Inferior parietal cortex (tissue), 1 donor: ENCODE measurements around the gene PSPH.
"Not testable (repeated sequence)": the region's sequence is repeated elsewhere in the genome, so short reads cannot be mapped to it uniquely, and the experiment has no call there.

Source experiments
- DNase-seq: peaks from one replicate; pipeline ENCODE4 v3.0.0-alpha.2; 2016; ENCODE audit errors: extremely low spot score

The PSPH gene

DNA sequence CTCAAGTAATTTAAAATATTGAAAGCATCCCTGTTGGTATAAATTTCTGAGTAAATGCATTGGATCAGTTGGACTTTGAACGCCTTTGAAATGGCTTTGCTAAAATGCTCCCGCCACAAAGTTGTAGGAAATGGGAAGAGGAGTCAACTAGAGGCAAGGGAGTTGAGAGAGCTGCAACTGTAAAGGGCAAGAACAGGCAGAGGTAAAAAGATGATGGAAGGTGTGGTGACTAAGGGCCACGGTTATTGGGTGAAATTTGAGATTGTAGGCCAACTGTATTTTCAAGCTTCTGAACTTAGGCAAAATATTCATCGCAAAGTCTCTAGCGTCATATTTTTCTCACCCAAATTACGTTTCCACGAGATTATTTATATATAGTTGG, 12.2 kb upstream of the PSPH start:
- no peak for DNase-seq

DNA sequence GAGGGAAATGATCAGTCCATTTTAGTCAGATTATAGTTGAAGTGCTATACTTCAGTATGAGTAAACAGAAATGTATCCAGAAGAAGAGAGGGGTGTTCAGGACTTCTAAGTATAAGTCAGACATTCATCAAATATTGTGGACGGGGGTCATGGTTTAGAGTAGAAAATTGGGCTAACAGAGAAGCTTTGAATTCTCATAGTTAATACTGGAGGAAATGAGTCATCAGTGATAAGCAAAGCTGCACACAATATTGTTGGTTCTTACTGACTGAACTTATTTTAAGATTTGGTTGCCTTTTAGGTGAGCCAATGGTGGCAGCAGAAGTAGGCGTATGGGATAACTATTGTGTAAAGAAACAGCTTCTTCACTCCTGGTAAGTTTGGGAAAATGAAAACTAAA, 11.1 kb upstream of the PSPH start:
- DNase-seq, result no peak

DNA sequence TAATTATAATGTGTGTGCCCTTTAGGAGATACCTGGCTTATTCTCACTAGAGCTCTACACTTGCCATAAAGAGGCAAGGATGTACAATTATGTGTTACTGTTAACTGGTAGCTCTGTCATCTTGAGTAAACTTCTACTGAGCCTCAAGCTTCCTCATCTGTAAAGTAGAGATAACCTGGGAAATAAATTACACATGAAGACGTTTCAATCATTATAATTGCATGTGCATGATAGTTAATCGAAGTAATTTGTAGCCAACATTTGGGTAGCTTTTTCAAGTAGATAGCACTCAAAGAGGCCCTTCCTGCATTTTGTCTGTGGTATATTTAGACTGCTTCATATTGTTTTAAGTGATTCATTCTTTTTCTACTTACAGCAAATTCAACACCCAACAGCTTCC, 2.7 kb upstream of the PSPH start:
- no peak for DNase-seq

DNA sequence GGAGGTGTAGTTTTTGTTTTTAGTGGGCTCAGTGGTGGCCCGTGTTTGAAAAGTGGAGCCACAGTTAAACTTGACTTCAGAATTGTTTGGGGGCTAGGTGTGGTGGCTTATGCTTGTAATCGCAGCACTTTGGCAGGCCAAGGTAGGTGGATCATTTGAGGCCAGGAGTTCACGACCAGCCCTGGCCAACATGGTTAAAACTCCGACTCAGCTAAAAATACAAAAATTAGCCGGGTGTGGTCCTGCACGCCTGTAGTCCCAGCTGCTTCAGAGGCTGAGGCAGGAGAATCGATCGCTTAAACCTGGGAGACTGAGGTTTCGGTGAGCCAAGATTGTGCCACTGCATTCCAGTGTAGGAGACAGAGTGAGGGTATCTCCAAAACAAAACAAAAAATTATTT, 2.1 kb upstream of the PSPH start:
- no peak for DNase-seq

DNA sequence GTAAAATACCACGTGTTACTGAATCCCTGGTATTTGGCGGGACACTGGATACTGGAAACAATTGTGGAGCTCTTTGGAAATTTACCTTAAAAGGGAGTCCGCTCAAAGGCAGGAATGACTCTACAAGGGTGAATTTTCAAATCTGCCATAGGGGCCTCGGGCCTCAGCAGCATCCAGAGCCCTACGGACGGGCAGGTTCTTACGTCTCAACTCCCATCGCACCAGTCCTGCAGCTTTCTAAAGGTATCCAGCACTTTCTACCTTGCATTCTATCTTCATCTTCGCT, 248 bp downstream of the PSPH start:
- peak; percentile 24 for DNase-seq

DNA sequence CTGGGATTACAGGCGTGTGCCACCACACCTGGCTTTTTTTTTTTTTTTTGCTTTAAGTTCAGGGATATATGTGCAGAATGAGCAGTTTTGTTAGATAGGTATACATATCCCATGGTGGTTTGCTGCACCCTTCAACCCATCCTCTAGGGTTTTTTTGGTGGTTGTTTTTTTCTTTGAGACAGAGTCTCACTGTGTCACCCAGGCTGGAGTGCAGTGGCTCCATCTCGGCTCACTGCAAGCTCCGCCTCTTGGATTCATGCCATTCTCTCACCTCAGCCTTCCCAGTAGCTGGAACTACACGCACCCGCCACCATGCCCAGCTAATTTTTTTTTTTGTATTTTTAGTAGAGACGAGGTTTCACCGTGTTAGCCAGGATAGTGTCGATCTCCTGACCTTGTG, 2.5 kb downstream of the PSPH start:
- not testable (repeated sequence) for DNase-seq

DNA sequence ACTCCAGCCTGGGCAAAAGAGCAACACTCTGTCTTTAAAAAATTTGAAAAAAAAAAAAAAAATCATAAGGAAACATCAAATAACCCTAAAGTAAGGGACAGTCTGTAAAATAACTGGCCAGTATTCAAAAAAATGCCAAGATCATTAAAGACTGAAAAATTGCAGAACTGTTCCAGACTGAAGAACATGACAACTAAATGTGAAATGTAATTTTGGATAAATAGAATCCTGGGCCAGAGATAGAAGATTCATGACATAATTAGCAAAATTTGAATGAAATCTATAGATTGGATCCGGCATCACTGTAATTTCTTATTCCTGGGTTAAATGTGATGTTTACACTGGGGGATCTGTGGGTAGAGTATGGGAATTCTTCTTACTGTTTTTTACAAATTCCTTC, 3.0 kb downstream of the PSPH start:
- DNase-seq, result no peak

DNA sequence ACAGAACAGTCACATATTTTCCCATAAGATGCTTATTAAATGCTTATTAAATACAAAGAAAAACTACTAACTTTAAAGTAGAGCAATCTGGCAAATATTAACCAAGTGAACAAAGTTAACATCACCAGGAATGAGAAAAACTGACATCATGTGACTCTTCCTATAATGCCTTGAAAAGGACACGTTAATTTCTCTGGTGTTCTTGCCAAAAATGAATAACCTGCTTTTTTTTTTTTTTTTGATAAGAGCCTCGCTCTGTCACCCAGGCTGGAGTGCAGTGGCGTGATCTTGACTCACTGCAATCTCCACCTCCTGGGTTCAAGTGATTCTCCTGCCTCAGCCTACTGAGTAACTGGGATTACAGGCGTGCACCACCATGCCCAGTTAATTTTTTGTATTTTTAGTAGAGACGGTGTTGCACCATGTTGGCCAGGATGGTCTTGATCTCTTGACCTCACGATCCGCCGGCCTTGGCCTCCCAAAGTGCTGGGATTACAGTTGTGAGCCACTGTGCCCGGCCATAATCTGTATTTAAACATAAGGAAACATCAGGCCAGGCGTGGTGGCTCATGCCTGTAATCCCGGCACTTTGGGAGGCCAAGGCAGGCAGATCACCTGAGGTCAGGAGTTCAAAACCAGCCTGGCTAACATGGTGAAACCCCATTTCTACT, 3.7 kb downstream of the PSPH start:
- DNase-seq, result not testable (repeated sequence)

DNA sequence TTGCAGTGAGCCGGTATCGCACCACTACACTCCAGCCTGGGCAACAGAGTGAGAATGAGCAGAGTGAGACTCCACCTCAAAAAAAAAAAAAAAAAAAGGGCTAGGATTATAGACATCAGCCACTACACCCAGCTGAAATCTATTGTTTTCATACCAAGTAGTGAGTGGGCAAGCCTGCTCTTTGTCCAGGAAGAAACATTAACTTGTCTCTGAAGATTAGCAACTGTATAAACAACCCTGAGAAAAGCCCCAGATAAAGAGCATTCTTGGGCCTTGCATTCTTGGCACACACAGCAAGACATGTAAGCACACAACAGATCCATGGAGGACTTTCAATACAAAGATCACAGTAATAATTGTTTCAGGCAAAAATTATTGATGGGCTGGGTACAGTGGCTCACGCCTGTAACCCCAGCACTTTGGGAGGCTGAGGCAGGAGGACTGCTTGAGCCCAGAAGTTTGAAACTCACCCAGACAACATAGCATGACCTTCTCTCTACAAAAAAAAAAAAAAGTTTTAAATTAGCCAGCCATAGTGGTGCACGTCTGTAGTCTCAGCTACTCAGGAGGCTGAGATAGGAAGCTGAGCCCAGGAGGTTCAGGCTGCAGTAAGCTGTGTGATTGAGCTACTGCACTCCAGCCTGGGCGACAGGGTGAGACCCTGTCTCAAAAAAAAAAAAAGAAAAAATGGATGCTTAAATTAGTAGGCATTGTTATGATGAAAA, 4.4 kb downstream of the PSPH start:
- no peak for DNase-seq

DNA sequence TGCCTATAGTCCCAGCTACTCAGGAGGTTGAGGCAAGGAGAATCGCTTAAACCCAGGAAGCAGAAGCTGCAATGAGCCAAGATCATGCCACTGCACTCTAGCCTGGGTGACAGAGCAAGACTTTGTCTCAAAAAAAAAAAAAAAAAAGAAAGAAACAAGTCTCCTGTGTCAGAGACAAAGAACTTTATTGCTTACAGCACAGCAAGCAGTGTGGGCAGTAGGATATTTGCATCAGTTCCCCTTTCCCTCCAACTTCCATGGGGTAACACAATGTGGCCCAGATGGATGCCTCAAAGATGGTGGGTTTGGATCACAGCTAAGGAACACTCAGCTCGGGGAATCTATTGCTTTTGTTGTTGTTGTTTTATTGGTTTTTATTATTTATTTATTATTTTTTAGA, 5.5 kb downstream of the PSPH start:
- DNase-seq, result not testable (repeated sequence)

DNA sequence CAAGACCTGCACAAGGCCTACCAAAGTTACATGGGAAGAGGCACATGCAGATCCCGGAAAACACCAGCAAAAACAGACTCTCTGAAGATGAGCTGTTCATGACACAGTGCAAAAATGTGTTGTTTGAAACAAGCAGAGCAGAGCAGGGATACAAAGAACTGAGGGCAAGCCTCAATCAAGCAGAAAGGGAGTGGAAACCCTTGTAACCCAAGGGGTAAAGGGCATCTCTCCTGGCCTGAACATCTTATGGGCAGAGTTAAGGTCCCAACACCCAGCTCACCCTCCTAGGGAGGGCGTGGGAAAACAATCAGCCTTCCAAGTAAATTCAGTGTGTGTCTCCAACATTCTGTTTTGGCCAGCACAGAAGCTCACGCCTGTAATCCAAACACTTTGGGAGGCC, 10.5 kb downstream of the PSPH start:
- no peak for DNase-seq

DNA sequence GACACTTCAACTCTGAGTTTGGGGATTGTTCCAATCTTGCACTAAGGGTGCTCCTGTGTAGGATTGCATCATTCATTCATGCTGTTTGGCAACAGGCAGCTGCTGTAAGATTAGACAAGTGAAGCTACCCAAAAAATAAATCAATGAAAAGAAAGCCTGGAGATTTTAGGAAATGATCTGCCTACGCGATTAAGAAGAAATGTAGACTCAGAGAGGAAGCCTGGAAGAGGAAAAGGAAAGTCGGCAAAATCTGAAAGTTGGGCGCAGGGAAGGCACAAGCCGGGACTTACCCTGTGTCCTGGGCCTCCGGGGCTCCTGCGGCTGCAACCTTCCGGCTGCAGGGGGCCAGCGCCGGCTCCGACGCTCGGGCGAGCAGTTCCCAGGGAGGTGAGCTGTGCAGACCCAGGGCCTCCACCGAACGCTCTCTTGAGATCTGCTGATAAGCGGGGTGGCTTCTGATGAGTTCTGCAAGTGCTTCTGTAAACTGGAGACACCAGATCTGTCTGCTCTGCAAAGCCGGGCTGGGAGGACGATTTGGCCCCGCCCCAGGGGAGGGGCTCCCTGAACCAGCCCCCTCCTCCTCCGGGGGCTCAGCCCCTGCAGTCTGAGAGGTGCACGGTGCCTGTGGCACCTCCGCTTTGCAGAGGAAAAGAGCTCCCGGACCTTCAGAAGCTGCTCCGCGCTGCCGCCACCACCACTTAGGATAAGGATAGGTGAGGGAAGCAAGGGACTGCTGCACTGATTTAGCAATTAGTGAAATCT, 17.4 kb downstream of the PSPH start:
- peak; percentile 63 for DNase-seq

DNA sequence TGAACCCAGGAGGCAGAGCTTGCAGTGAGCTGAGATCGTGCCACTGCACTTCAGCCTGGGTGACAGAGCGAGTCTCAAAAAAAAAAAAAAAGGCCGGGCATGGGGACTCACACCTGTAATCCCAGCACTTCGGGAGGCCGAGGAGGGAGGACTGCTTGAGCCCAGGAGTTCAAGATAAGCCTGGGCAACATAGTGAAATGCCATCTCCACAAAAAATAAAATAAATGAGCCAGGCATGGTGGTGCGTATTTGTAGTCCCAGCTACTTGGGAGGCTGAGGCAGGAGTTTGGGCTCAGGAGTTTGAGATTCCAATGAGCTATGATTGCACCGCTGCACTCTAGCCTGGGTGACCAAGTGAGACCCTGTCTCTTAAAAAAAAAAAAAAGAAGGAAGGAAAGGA, 18.7 kb downstream of the PSPH start:
- not testable (repeated sequence) for DNase-seq

DNA sequence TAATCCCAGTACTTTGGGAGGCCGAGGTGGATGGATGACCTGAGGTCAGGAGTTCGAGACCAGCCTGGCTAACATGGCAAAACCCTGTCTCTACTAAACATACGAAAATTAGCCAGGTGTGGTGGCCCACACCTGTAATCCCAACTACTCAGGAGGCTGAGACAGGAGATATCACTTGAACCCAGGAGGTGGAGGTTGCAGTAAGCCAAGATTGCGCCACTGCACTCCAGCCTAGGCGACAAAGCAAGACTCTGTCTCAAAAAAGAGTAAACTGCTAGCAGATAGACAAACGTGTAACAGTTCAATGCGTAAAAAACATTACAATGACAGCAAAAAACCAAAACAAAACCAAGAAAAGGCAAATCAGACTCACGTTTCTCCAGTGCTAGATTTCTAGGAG, 19.7 kb downstream of the PSPH start:
- DNase-seq, result not testable (repeated sequence)

DNA sequence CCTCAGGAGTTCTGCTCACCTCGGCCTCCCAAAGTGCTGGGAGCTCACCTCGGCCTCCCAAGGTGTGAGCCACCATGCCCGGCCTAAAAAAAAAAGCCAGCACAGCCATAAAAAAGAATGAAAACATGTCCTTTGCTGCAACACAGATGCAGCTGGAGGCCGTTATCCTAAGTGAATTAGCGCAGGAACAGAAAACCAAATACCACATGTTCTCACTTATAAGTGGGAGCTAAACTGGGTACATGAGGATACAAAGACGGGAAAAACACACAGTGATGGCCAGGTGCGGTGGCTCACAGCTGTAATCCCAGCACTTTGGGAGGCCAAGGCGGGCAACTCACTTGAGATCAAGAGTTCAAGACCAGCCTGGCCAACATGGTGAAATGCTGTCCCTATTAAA, 20.9 kb downstream of the PSPH start:
- DNase-seq, result no peak

DNA sequence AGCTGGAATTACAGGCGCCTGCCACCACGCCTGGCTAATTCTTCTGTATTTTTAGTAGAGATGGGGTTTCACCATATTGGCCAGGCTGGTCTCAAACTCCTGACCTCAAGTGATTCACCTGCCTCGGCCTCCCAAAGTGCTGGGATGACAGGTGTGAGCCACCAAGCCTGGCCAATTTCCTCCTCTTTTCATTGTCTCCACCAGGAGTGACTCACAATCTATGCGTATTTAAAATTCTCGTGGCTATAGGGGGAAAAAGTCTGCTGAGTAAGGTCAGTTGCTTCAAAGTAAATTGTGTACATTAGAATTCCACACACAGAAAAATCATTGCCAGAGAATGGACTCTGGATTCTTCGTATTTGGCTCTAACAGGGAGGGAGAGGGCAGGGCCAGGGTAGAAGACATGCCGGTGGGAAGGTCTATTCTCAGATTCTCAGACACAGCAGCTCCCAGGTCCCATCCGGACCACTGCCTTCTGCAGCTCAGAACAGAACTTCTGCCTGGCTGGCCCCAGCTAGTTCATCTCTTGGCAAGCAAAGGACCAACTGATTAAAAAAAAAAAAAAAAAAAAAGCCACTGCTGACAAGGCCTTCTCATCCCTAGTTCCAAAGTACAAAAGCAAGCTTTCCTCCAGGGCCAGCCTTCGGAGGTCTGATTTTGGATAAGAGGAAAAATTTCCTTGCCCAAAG, 22.2 kb downstream of the PSPH start:
- no peak for DNase-seq

DNA sequence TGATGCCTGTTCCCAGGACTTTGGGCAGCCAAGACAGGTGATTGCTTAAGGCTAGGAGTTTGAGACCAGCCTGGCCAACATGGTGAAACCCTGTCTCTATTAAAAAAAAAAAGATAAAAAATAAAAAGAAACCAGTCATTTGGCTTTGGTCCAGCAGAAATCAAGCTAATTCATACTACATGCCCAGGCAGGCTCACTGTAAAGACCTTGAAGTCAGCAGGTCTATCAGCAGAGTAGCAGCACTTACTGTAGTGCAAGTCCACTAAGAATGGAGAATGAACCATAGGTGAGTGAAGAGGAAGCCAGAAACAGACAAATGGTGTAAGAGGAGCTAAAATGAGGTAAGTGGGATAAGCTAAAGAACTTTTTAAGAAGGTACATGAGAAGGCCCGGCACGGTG, 24.7 kb downstream of the PSPH start:
- no peak for DNase-seq

DNA sequence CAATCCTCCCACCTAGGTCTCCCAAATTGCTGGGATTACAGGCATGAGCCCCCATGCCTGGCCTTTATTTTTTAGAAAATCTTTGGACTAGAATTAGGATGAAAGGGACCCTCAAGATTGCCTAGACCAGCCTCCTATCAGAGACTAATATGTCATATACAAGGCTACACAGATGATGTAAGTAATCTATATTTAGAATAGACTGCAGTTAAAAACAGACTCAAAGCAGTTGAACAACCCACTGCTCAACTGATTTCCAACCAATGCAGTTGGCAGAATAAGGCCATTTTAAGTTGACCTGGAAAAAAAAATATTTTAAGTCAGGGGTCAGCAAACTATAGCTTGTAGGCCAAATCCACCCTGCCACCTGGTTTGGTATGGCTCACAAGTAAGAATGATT, 27.7 kb downstream of the PSPH start:
- no peak for DNase-seq

DNA sequence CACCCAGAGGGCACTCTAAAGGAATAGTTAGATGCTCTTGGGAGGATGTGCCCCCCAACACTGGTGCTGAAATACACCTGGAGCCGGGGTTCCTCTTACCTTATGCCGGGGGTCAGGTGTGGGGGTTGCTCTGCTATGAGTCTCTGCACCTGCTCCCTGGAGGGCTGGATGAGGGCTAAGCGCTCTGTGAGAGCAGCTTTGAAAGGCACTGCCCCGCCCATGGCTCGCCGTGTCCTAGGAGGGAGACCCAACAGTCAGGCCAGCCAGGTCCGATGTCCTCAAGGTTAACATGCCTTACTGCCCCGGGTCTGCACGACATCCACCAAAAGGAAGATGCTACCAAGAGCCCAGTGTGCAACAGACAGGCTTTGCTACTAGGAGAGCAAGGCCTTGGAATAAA, 31.7 kb downstream of the PSPH start:
- DNase-seq, result no peak

DNA sequence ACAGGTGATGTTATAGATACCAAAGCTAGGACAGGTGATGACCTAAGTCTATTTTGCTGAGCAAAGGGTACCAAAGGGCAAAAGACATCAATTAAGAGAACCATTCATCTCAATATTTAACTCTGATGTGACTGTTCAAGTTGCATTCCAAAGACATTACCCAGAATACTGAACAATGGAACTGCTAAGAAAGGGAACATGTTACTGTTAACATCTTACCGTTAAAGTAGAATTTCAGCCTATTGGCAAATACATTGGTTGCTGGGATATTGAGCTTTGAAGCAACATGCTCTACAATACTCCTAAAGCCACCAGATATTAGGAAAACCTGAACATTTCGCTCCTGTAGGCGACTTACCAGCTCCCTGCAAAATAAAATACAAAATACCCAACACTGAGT, 34.2 kb downstream of the PSPH start:
- DNase-seq, result not testable (repeated sequence)

DNA sequence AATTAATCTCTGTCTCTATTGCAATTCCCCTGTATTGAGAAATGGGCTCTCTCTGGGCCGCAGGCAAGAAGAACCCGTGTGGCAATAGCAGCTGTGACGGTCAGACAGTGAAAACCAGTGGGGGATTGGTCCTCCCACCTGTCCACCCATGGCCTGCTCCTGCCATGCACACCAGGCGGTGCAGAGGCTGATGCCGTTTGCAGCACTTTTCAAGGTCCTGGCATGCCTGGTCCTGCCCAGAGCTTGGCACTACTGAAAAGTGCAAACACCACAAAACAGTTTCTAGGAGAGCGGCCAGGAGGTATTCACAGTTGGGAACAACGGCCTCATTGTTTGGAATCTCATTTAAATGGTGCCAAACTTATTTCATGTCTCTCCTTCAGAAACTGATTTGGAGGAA, 41.5 kb downstream of the PSPH start:
- peak; percentile 80 for DNase-seq

DNA sequence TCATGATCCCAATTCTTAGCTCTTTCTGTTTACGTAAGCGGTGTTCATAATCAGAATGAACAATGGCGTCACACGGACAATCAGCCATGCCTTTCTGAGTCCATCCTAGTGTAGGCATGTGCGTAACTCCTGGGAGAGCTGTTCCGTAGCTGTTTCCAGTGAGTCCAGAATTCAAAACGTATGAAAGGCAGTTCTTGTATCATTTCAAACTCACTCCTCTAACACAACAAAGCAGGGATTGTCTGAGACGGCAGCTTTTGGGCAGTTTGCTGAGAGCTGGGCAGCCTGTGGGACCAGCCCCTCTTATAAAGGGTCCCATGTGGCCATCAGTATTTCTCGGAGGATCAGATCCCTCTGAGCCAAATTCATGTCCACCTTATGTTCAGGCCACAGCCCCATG, 43.4 kb downstream of the PSPH start:
- peak; percentile 53 for DNase-seq
